HL-60 (cell line): ENCODE measurements around the gene MOXD1.

Experiments used
- DNase-seq, 2 experiments: peaks; one replicate each; pipeline ENCODE4 v3.0.0-alpha.2; 2010 to 2020; ENCODE audit warnings: low read depth in 1 of 2, low spot score in 1 of 2
- H3K27ac ChIP-seq: fragments of 250-450 bp; sonication (Bioruptor Pico); replicated peaks from 2 replicates; pipeline ENCODE4 v1.5.1; 2020; ENCODE audit warnings: mild to moderate bottlenecking, moderate library complexity
- H3K27me3 ChIP-seq: fragments of 250-450 bp; sonication (Bioruptor Pico); 2 replicates; pipeline ENCODE4 v1.5.1; 2021; ENCODE audit warnings: mild to moderate bottlenecking, moderate library complexity; ENCODE audit not compliant: insufficient read depth, poor library complexity, severe bottlenecking
- H3K4me3 ChIP-seq: replicated peaks from 2 replicates; pipeline ENCODE4 v1.5.1; 2011; ENCODE audit warnings: mild to moderate bottlenecking, control low read depth, low read length; ENCODE audit not compliant: insufficient read depth
- CTCF ChIP-seq: IDR thresholded peaks from one replicate; pipeline ENCODE4 v1.5.1; 2011; ENCODE audit warnings: low read length, control low read depth, inconsistent platforms; ENCODE audit not compliant: insufficient read depth
- GABPA ChIP-seq: IDR thresholded peaks from 2 replicates; pipeline ENCODE4 v1.6.1; 2012; ENCODE audit warnings: low read depth
- POLR2AphosphoS5 ChIP-seq: IDR thresholded peaks from 2 replicates; pipeline ENCODE4 v1.6.1; 2012; ENCODE audit warnings: low read depth
- REST ChIP-seq: IDR thresholded peaks from 2 replicates; pipeline ENCODE4 v1.6.1; 2012; ENCODE audit warnings: low read depth; ENCODE audit not compliant: insufficient replicate concordance
- SPI1 ChIP-seq: IDR thresholded peaks from 2 replicates; pipeline ENCODE4 v1.6.1; 2012; ENCODE audit warnings: low read depth, mild to moderate bottlenecking, borderline replicate concordance

MOXD1 gene

DNA sequence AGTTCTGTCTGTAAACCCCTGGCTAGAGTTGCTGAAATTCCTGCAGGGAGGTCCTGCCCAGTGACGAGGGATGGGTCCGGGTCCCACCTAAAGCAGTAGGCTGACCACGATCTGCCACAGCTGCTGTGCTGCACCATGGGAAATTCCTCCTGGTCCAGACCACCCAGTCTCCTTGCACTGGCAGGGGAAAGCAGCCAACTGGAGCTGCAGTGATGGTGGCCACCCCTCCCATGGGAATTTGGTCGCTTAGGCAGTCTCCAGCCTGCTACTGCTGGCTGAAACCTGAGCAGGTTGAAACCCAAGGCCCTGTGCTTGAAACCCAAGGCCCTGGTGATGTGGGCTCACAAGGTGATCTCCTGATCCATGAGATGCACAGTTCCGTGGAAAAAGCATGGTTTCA is 23.9 kb upstream of the MOXD1 start:
- DNase-seq, result no peak
- Histone ChIP-seq H3K27me3 (no peaks in the 10 kb centered on the region), H3K27ac (no peak overlapping the region), H3K4me3 (no peak overlapping the region)
- TF ChIP-seq REST (no peak), POLR2AphosphoS5 (no peak), GABPA (no peak), CTCF (no peak), SPI1 (no peak)

DNA sequence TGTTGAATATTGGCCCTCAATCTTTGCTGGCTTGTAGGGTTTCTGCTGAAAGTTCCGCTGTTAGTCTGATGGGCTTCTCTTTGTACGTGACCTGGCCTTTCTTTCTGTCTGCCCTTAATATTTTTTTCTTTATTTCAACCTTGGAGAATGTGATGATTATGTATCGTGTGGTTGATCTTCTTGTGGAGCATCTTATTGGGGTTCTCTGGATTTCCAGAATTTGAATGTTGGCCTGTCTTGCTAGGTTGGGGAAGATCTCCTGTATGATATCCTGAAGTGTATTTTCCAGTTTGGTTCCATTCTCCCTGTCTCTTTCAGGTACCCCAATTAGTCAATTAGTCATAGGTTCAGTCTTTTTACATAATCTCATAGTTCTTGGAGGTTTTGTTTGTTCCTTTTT is 22.6 kb upstream of the MOXD1 start:
- Histone ChIP-seq H3K27ac (no peak overlapping the region), H3K4me3 (no peak overlapping the region), H3K27me3 (no peaks in the 10 kb centered on the region)
- TF ChIP-seq POLR2AphosphoS5 (no peak), CTCF (no peak), REST (no peak), SPI1 (no peak)
- DNase-seq, result no peak

GRCh38 chr6:132418235-132418965 is 17.1 kb upstream of the MOXD1 start:
- TF ChIP-seq REST, result no peak
- TF ChIP-seq CTCF, result no peak
- TF ChIP-seq GABPA, result no peak
- no peak for TF ChIP-seq POLR2AphosphoS5
- no peak for TF ChIP-seq SPI1
- no peak overlapping the region for H3K27ac ChIP-seq
- no peak for DNase-seq
- no peaks in the 10 kb centered on the region for H3K27me3 ChIP-seq
- no peak overlapping the region for H3K4me3 ChIP-seq
